ENCODE measurements around the gene ZBTB2.

- TF ChIP-seq ZFP30 (CRISPR knock-in tag; IDR thresholded peaks at IDR 0.05) (no peak), PATZ1 (CRISPR knock-in tag; IDR thresholded peaks at IDR 0.05; ENCODE audit: borderline replicate concordance) (no peak), SNAI2 (CRISPR knock-in tag; IDR thresholded peaks at IDR 0.05) (no peak), TCF4 (CRISPR knock-in tag; IDR thresholded peaks at IDR 0.05; ENCODE audit: borderline replicate concordance) (no peak), ESRRG (CRISPR knock-in tag; IDR thresholded peaks at IDR 0.05) (no peak), TOX (CRISPR knock-in tag; IDR thresholded peaks at IDR 0.05; ENCODE audit: borderline replicate concordance) (no peak), ZNF565 (CRISPR knock-in tag; conservative IDR thresholded peaks at IDR 0.05; ENCODE audit: low read depth) (no peak), PPARA (CRISPR knock-in tag; IDR thresholded peaks at IDR 0.05; ENCODE audit: borderline replicate concordance) (no peak), OSR1 (CRISPR knock-in tag; IDR thresholded peaks at IDR 0.05) (no peak), ZFP3 (CRISPR knock-in tag; IDR thresholded peaks at IDR 0.05) (no peak), ZC3H10 (CRISPR knock-in tag; IDR thresholded peaks at IDR 0.05) (no peak)
- TF ChIP-seq, protein P1, sequence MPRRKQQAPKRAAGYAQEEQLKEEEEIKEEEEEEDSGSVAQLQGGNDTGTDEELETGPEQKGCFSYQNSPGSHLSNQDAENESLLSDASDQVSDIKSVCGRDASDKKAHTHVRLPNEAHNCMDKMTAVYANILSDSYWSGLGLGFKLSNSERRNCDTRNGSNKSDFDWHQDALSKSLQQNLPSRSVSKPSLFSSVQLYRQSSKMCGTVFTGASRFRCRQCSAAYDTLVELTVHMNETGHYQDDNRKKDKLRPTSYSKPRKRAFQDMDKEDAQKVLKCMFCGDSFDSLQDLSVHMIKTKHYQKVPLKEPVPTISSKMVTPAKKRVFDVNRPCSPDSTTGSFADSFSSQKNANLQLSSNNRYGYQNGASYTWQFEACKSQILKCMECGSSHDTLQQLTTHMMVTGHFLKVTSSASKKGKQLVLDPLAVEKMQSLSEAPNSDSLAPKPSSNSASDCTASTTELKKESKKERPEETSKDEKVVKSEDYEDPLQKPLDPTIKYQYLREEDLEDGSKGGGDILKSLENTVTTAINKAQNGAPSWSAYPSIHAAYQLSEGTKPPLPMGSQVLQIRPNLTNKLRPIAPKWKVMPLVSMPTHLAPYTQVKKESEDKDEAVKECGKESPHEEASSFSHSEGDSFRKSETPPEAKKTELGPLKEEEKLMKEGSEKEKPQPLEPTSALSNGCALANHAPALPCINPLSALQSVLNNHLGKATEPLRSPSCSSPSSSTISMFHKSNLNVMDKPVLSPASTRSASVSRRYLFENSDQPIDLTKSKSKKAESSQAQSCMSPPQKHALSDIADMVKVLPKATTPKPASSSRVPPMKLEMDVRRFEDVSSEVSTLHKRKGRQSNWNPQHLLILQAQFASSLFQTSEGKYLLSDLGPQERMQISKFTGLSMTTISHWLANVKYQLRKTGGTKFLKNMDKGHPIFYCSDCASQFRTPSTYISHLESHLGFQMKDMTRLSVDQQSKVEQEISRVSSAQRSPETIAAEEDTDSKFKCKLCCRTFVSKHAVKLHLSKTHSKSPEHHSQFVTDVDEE (CRISPR knock-in tag; IDR thresholded peaks at IDR 0.05) = no peak
Observed at GRCh38 chr6:151428093-151428735, 36.9 kb upstream of the ZBTB2 start.

Measured in SK-N-SH treated with all-trans-retinoic acid at 6 μM for 48 hours (cell line).